A673 (cell line): ENCODE measurements around the gene CARMIL1. TPM values are rescaled to one million over a fixed set of nuclear protein-coding genes. Genes with fewer than 3 reads are reported as not detected.

ENCODE experiments used
- BruUV-seq: library from RNA; stranded (reverse); fragments of 400-500 nt; replicated peaks from 2 replicates; lab custom pipeline; 2021; lab: Mats Ljungman, UMichigan
- CTCF ChIA-PET: fragments of 300-600 bp; sonication (Branson Sonifier 250); formaldehyde crosslinking; loops from one replicate; lab custom pipeline; 2022; ENCODE audit warnings: antibody characterized with exemption; lab: Charles Lee
- POLR2A ChIA-PET: fragments of 300-600 bp; sonication (Branson Sonifier 250); formaldehyde crosslinking; loops from one replicate; lab custom pipeline; 2022; ENCODE audit warnings: antibody characterized with exemption; ENCODE audit not compliant: low non-redundant PET; lab: Charles Lee
- DNase-seq: peaks from one replicate; pipeline ENCODE4 v3.0.0-alpha.2; 2015; ENCODE audit warnings: low spot score
- H3K27ac ChIP-seq: fragments of 200-600 bp; sonication (generic); 2 replicates; pipeline ENCODE4 v1.5.1; 2016; ENCODE audit warnings: mixed run types, low read depth, mild to moderate bottlenecking, mixed read lengths, antibody characterized with exemption, low read length; ENCODE audit not compliant: poor library complexity, severe bottlenecking
- H3K27me3 ChIP-seq: fragments of 200-600 bp; sonication (generic); replicated peaks from 2 replicates; pipeline ENCODE4 v1.6.1; 2017; ENCODE audit warnings: mixed run types, low read depth, mild to moderate bottlenecking, mixed read lengths, antibody characterized with exemption, low read length; ENCODE audit not compliant: insufficient read depth, poor library complexity
- H3K36me3 ChIP-seq: fragments of 200-600 bp; sonication (generic); 2 replicates; pipeline ENCODE4 v1.6.1; 2016; ENCODE audit warnings: mixed run types, mild to moderate bottlenecking, mixed read lengths, antibody characterized with exemption, low read length; ENCODE audit not compliant: insufficient read depth, poor library complexity, severe bottlenecking
- H3K4me1 ChIP-seq: fragments of 200-600 bp; sonication (generic); 2 replicates; pipeline ENCODE4 v1.6.1; 2017; ENCODE audit warnings: mixed run types, mild to moderate bottlenecking, mixed read lengths, antibody characterized with exemption, low read length; ENCODE audit not compliant: insufficient read depth, poor library complexity, severe bottlenecking
- H3K4me3 ChIP-seq: fragments of 200-600 bp; sonication (generic); 2 replicates; pipeline ENCODE4 v1.5.1; 2016; ENCODE audit warnings: low read depth, mixed run types, mild to moderate bottlenecking, mixed read lengths, low read length; ENCODE audit not compliant: poor library complexity, severe bottlenecking
- H3K9me3 ChIP-seq: fragments of 200-600 bp; sonication (generic); 2 replicates; pipeline ENCODE4 v1.6.1; 2016; ENCODE audit warnings: mixed run types, low read depth, mild to moderate bottlenecking, mixed read lengths, antibody characterized with exemption, low read length; ENCODE audit not compliant: poor library complexity, severe bottlenecking
- EZH2 ChIP-seq: fragments of 200-600 bp; sonication (generic); IDR thresholded peaks from 2 replicates; pipeline ENCODE4 v1.6.1; 2017; ENCODE audit warnings: borderline replicate concordance, low read depth, mild to moderate bottlenecking, mixed read lengths, antibody characterized with exemption, low read length; ENCODE audit not compliant: poor library complexity, severe bottlenecking
- intact Hi-C: fragments of 100-400 bp; cut with micrococcal nuclease; formaldehyde crosslinking; loops from one replicate; pipeline ENCODE4 v1.10.0; 2022; ENCODE audit not compliant: unreplicated experiment
- total RNA-seq: library from RNA; stranded (reverse); gene quantifications from 2 replicates; pipeline ENCODE4 v1.2.3, GENCODE V29; 2021
- TF ChIP-seq, protein P1 (sequence below): fragments of 300-800, 200-600 bp; sonication (generic); conservative IDR thresholded peaks from 2 replicates; pipeline ENCODE4 v1.5.1; 2017; ENCODE audit warnings: low read depth, mild to moderate bottlenecking, antibody characterized with exemption, low read length, moderate library complexity, mixed read lengths

The CARMIL1 gene
- total RNA-seq, 1 experiment from 2014 or later = 7.2 TPM

DNA sequence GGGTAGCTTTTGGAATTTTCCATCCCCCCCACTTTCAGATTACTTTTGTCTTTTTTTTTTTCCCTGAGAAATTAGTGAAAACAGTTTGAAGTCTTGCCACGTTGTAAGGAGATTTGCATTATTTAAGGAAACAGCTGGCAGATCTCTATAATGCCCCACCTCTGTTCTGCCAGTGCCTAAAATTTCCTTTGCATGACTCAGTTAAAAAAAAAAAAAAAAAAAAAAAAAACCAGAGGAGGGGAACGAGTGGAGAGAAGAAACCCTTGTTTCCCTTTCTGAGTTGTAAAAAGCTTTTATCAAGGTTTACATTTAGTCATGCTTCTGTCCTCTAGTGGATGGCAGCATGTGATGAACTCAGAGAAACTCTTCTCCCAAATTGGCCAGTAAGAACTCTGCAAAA is 33.5 kb downstream of the CARMIL1 start:
- BruUV-seq = no TSS peak

DNA sequence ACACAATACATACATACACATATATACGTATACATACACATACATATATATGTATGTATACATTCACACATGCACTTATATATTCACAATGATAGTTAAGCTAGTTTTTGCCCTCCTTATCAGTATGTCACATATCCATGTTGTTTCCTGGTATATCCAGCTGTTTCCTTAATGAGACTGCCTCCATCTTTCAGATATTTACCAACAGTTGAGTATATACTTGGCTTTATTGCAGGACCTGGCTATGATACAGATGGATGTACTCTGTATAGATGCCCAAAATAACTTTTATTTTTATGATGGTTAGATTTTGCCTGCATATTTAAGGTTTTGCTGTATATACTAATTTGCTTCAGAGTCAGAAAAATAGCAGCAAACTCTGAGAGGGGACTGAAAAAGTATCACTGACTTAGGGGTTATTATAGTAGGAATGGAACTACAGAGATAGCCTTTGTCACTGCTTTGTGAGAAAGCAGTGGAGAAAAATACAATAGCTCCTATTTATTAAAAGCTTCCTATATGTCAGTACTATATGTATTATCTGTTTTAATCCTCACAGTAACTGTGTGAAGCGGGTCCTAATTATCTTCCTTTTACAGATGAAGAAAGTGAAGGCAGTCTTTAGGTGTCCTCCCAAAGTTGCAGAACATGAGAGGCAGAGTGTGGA is 35.5 kb downstream of the CARMIL1 start:
- ChIA-PET POLR2A (no interaction called here), CTCF (no interaction called here)
- Histone ChIP-seq H3K27me3 (no peaks in the 10 kb centered on the region), H3K27ac (no peak overlapping the region), H3K4me3 (no peak overlapping the region), H3K4me1 (peaks cover 41% of the 10 kb centered on the region), H3K9me3 (no peaks in the 10 kb centered on the region), H3K36me3 (no peaks in the 10 kb centered on the region)
- intact Hi-C loops = no loop called here
- DNase-seq = no peak
- BruUV-seq = no TSS peak
- no peak for TF ChIP-seq EZH2
- TF ChIP-seq, protein P1, sequence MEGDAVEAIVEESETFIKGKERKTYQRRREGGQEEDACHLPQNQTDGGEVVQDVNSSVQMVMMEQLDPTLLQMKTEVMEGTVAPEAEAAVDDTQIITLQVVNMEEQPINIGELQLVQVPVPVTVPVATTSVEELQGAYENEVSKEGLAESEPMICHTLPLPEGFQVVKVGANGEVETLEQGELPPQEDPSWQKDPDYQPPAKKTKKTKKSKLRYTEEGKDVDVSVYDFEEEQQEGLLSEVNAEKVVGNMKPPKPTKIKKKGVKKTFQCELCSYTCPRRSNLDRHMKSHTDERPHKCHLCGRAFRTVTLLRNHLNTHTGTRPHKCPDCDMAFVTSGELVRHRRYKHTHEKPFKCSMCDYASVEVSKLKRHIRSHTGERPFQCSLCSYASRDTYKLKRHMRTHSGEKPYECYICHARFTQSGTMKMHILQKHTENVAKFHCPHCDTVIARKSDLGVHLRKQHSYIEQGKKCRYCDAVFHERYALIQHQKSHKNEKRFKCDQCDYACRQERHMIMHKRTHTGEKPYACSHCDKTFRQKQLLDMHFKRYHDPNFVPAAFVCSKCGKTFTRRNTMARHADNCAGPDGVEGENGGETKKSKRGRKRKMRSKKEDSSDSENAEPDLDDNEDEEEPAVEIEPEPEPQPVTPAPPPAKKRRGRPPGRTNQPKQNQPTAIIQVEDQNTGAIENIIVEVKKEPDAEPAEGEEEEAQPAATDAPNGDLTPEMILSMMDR = no peak

More for the DNA sequence above, 33.5 kb downstream of the CARMIL1 start:
- intact Hi-C loops = no loop called here
- H3K27ac ChIP-seq = peak overlapping the region; percentile 44
- ChIA-PET POLR2A (interaction anchor here (0.6 to 0.7 kb wide), 2 partner anchors 17 to 191 kb away, joined by 4 to 5 read pairs; no protein-coding TSS in a partner anchor), CTCF (interaction anchor here (0.7 kb wide), 1 partner anchor 34 kb away, joined by 12 read pairs; the partner anchor contains the start of gene CARMIL1)
- H3K36me3 ChIP-seq = no peaks in the 10 kb centered on the region
- H3K27me3 ChIP-seq = no peaks in the 10 kb centered on the region
- no peak for TF ChIP-seq EZH2
- TF ChIP-seq, protein P1 = peak; percentile 35; the same call in 1 of the 2 replicates
- H3K4me1 ChIP-seq = peaks cover 41% of the 10 kb centered on the region
- no peaks in the 10 kb centered on the region for H3K9me3 ChIP-seq
- peak; percentile 93 for DNase-seq
- H3K4me3 ChIP-seq = peak overlapping the region; percentile 14

DNA sequence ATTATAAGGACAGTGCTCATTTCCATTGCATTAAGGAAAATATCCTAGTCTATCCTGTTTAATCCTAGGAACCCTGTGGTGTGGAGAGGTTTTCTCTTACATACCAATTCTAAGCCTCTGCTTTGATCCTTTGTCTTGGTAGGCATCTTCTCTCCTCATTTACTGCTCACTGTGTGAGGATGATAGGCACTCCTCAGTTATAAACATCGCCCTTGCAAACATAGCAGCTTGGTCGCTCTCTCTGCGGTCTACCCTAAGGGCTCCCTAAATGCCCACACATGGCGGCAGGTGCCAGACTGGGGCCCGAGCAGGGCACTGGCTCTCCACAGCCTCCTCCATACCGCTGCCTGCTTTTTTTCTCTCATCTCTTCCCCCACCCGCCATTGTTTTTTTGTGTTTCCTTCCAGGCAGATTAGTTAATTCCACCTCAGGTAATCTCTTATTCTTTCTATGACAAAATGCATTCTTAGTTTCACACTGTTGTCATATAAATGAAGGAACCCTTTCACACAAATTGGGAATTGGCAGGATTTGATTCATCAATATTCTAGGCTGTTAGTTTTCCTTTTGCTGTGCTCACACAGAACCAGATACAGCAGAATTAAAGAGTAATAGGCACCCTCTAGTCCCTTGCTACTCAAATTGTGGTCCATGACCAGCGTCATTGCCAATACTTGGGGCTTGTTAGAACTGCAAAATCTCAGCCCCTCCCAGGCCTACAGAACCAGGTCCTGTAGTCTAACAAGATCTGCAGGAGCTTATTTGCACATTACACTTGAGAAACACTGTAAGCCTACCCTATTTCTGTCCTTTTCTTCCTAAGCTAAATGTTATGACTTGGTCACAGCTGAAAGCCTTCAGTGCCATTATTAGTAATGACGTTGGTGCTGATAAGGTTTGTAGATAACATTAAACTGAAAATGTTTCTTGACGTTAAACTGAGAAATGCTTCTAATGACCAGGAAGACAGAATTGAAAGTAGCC is 36.3 kb downstream of the CARMIL1 start:
- ChIA-PET POLR2A (no interaction called here), CTCF (no interaction called here)
- H3K9me3 ChIP-seq = no peaks in the 10 kb centered on the region
- H3K36me3 ChIP-seq = no peaks in the 10 kb centered on the region
- H3K4me3 ChIP-seq = no peak overlapping the region
- no peaks in the 10 kb centered on the region for H3K27me3 ChIP-seq
- H3K27ac ChIP-seq = no peak overlapping the region
- BruUV-seq = no TSS peak
- H3K4me1 ChIP-seq = peaks cover 41% of the 10 kb centered on the region
- intact Hi-C loops = no loop called here
- no peak for TF ChIP-seq EZH2
- TF ChIP-seq, protein P1 = no peak
- peak; percentile 40 for DNase-seq
